Brain microvascular endothelial cell (primary cell): ENCODE data around the gene LMX1B.

Source experiments
- DNase-seq: peaks from one replicate; pipeline ENCODE4 v3.0.0-alpha.2; 2020
- H3K27ac ChIP-seq: fragments of 250-450 bp; sonication (Bioruptor Pico); 2 replicates; pipeline ENCODE4 v1.5.1; 2020; ENCODE audit warnings: mild to moderate bottlenecking, moderate library complexity
- H3K27me3 ChIP-seq: fragments of 250-450 bp; sonication (Bioruptor Pico); replicated peaks from 2 replicates; pipeline ENCODE4 v1.5.1; 2020; ENCODE audit warnings: mild to moderate bottlenecking
- H3K36me3 ChIP-seq: fragments of 250-450 bp; sonication (Bioruptor Pico); replicated peaks from 2 replicates; pipeline ENCODE4 v1.5.1; 2020; ENCODE audit warnings: mild to moderate bottlenecking
- H3K4me3 ChIP-seq: 2 replicates; pipeline ENCODE4 v1.5.1; 2011; ENCODE audit warnings: low read depth, mild to moderate bottlenecking, control low read depth, low read length, moderate library complexity
- in situ Hi-C: cut with HindIII; loops from 2 replicates; pipeline ENCODE4 v1.10.0; 2017; ENCODE audit warnings: low sequenced_read_pairs, low pct_ligation_motif_present
- TF ChIP-seq, protein P1 (sequence below): IDR thresholded peaks from 2 replicates; pipeline ENCODE4 v1.5.1; 2011; ENCODE audit warnings: low read depth, mild to moderate bottlenecking, moderate library complexity, low read length, control low read depth, inconsistent platforms; ENCODE audit errors: missing control alignments

The LMX1B gene

DNA sequence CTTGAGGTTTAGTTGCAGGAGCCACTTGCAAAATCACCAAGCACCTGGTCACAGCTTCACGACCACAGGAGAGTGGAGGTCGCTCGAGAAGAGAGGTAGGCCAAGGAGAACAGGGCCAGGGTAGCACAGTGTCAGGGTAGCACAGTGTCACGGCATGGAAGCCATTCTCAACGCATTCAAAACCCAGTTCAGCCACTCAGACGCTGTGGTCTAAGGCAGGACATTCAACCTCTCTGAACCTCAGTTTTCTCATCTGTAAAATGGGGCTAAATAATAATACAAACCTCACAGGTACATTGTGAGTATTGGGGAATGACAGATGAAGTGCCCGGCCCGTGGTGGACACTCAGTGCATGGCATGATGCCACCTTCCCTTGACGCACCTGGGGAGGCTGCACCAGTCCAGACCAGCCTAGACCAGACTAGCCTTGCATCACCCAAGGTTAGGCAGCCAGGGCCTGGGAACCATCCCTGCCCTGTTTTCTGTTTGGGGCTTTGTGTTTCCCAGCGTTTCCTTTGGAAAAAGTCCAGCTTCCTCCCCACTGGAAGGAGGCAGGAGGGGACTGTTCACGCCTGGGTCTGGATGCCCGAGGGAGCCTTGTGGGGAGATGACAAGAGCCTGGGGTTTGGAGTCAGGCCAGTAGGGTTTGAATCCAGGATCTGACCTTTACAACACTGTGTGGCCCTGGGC, 7.8 kb upstream of the LMX1B start:
- no peak for DNase-seq
- Histone ChIP-seq H3K27me3 (peaks cover 30% of the 10 kb centered on the region), H3K4me3 (no peak overlapping the region), H3K36me3 (no peaks in the 10 kb centered on the region), H3K27ac (no peak overlapping the region)
- TF ChIP-seq, protein P1, sequence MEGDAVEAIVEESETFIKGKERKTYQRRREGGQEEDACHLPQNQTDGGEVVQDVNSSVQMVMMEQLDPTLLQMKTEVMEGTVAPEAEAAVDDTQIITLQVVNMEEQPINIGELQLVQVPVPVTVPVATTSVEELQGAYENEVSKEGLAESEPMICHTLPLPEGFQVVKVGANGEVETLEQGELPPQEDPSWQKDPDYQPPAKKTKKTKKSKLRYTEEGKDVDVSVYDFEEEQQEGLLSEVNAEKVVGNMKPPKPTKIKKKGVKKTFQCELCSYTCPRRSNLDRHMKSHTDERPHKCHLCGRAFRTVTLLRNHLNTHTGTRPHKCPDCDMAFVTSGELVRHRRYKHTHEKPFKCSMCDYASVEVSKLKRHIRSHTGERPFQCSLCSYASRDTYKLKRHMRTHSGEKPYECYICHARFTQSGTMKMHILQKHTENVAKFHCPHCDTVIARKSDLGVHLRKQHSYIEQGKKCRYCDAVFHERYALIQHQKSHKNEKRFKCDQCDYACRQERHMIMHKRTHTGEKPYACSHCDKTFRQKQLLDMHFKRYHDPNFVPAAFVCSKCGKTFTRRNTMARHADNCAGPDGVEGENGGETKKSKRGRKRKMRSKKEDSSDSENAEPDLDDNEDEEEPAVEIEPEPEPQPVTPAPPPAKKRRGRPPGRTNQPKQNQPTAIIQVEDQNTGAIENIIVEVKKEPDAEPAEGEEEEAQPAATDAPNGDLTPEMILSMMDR: no peak
- in situ Hi-C loops: no loop called here

DNA sequence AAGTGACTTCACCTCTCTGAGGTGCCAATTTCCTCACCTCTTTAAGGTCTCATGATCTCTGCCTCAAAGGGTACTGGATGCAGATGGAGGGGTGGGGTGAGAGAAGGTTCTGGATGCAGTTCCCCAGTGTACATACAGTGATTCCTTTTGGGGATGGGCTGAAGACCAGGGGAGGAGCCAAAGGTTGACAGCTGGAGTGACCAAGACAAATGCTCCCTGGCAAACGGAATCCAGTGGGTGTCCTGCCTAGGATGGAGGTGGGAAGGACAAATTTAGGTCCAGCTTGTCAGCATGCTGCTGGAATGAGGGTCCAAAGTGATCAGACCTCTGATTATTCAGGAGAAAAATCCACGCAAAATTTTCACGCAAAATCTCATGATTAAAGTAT, 7.3 kb upstream of the LMX1B start:
- TF ChIP-seq, protein P1: no peak
- in situ Hi-C loops: no loop called here
- no peaks in the 10 kb centered on the region for H3K36me3 ChIP-seq
- H3K4me3 ChIP-seq: no peak overlapping the region
- H3K27ac ChIP-seq: no peak overlapping the region
- H3K27me3 ChIP-seq: peaks cover 36% of the 10 kb centered on the region
- DNase-seq: no peak

DNA sequence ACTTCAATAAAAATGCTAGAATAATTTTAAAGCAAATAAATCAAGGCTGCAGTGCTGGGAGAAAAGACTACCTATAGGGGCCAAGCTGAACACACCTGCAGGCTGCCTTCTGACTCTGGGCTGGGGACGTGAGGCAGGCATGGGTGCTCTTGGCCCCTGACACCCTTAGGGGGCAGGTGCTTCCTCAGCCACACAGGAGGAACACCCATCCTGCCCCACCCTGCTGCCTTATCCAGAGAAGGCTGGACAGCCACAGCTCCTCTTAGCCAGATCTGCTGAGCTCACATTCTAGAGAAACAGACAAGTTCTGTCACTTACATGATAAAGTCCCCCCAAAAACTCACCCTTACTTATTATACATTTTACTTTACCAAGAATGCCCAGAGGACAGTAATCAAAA, 6.6 kb upstream of the LMX1B start:
- Histone ChIP-seq H3K27ac (no peak overlapping the region), H3K27me3 (peaks cover 42% of the 10 kb centered on the region), H3K4me3 (no peak overlapping the region), H3K36me3 (no peaks in the 10 kb centered on the region)
- TF ChIP-seq, protein P1: no peak
- in situ Hi-C loops: no loop called here
- no peak for DNase-seq

DNA sequence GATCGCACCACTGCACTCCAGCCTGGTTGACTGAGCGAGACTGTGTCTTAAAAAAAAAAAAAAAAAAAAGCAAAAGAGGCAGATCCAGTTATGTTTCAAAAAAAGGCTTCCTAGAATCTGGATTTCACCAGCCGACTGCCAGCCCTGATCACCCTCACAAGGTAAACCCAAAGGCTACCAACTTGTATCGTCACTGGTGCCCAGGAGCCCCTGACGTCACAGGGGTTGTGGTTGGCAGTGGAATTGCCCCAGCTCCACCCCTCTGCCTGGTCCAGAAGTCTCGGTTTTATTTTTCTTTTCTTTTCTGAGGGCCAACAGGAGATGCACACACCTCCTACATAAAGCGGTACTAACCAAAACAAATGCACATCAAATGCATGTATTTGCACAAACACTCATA, 6.0 kb upstream of the LMX1B start:
- H3K36me3 ChIP-seq: no peaks in the 10 kb centered on the region
- in situ Hi-C loops: no loop called here
- H3K4me3 ChIP-seq: no peak overlapping the region
- TF ChIP-seq, protein P1: no peak
- peaks cover 48% of the 10 kb centered on the region for H3K27me3 ChIP-seq
- no peak overlapping the region for H3K27ac ChIP-seq
- no peak for DNase-seq

DNA sequence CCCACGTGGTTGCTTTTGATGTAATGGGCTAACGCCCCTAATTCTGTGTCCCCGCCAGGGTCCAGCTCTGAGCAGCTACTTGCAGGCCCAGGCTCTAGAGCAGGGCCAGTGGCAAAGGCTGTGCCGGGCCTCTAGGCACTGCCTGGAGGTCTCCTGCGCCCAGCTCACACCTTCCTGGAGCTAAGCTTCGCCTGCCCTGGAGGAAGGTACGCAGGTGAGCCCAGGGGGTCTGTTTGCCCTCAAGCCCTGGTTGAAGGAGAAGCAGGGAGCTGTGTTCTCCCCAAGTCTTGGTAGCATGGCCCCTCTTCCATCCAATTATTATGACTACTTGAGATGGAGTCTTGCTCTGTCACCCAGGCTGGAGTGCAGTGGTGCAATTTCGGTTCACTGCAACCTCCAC, 5.2 kb upstream of the LMX1B start:
- in situ Hi-C loops: no loop called here
- Histone ChIP-seq H3K36me3 (no peaks in the 10 kb centered on the region), H3K4me3 (no peak overlapping the region), H3K27ac (no peak overlapping the region), H3K27me3 (peaks cover 56% of the 10 kb centered on the region)
- no peak for DNase-seq
- TF ChIP-seq, protein P1: no peak

DNA sequence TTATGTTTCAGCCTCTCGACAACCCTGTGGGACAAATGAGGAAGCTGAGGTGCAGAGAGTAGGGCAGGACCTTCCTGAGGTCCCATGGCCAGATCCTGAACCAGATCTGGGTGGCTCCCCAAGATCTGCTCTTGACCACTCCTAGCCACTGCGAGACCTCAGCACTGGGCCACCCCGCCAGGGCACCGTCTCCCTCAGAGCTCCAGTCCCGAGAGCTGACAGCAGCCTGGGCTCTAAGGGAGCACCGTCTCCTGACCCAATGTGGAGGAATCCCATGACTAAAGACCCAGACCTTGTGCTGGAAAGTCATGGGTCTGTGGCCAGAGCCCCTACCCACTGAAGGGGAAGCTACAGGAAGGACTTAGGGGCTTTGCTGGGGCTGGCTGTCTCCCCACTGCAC, 4.5 kb upstream of the LMX1B start:
- DNase-seq: no peak
- H3K36me3 ChIP-seq: no peaks in the 10 kb centered on the region
- H3K4me3 ChIP-seq: no peak overlapping the region
- H3K27me3 ChIP-seq: peaks cover 56% of the 10 kb centered on the region
- H3K27ac ChIP-seq: no peak overlapping the region
- TF ChIP-seq, protein P1: no peak
- in situ Hi-C loops: no loop called here
